ENCODE results near the gene FAM83C.

The FAM83C gene

DNA sequence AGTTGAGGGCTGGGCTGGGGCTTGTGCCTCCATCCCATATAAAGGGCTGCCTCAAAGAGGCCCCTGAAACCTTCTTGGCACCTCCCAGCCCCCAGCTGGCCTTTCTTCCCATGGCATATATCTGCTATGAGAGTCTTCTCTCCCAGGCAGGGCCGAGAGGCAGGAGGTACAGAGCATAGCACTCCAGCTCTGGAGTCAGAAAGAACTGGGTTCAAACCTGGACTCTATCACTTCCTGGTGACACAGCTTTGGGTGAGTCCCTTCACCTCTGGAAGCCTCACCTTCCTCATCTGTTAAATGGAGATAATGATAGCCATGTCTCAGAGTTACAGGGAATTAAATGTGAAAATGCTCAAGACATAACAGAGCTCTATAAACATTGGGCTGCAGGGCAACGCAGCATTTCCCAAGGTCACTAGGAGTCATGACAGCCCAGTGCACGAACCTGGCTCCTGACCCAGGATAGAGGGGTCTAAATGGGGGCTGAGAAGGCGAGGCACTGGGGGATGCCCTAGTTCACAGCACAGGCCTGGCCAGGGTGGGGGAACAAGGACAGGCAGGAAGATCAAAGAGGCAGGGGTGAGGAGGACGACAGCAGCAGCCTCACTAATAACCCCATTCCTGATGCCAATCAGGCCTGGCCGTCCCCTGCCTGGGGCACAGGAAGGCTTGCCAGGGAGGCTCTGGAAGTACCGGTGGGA, 1.9 kb downstream of the FAM83C start:
- no peak overlapping the region for H3K27ac ChIP-seq (ENCODE audit: low read depth, low read length)

DNA sequence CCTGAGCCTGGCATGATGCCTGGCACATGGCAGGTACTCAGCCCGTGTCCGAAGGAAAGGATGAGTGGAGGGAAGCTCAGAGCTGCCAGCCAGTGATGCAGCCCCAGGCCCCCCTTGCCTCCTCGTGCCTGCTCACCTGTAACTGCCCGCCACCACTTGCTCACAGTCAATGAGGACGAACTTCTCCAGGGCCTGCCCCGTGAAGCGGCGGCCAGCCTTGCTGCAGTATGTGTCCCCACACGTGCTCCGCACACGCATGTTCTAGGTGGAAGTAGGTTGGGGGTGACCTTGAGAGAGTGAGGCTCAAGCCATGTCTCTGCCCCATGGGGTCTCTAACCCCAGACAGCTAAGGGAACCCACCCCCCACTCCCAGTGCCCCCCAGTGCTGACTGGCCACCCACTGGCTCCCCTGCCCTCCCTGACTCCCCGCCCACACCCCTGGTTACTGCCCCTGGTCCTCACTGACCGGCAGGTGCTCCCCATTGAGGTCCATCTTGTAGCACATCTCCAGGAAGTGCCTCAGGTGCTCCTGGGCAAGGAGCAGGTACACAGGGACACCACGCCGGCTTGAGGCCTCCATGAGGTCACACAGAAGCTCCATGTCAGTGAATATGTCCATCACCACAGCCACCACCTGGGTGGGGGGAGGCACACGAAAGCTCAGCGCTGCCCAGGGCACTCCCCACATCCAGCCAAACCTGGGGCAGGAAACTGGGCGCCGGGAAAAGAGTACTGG, 3.7 kb downstream of the FAM83C start:
- Histone ChIP-seq H2AFZ (ENCODE audit: low read length, unreplicated experiment) (no peak overlapping the region), H3K36me3 (ENCODE audit: insufficient read depth, low read length) (no peaks in the 10 kb centered on the region), H3K4me1 (ENCODE audit: control insufficient read depth, insufficient read depth, low read length, unreplicated experiment) (peaks cover 7% of the 10 kb centered on the region), H3K4me3 (ENCODE audit: low read depth, low read length) (no peak overlapping the region), H3K27me3 (ENCODE audit: insufficient read depth, low read length) (no peaks in the 10 kb centered on the region), H3K27ac (ENCODE audit: low read depth, low read length) (no peak overlapping the region), H3K79me2 (ENCODE audit: control insufficient read depth, insufficient read depth, low read length, unreplicated experiment) (peaks cover 11% of the 10 kb centered on the region)

More for the DNA sequence above, 1.9 kb downstream of the FAM83C start:
- Histone ChIP-seq H3K36me3 (ENCODE audit: insufficient read depth, low read length) (no peaks in the 10 kb centered on the region), H3K27me3 (ENCODE audit: insufficient read depth, low read length) (no peaks in the 10 kb centered on the region), H3K4me1 (ENCODE audit: control insufficient read depth, insufficient read depth, low read length, unreplicated experiment) (peaks cover 4% of the 10 kb centered on the region), H3K79me2 (ENCODE audit: control insufficient read depth, insufficient read depth, low read length, unreplicated experiment) (no peaks in the 10 kb centered on the region), H3K4me3 (ENCODE audit: low read depth, low read length) (no peak overlapping the region), H2AFZ (ENCODE audit: low read length, unreplicated experiment) (no peak overlapping the region)

DNA sequence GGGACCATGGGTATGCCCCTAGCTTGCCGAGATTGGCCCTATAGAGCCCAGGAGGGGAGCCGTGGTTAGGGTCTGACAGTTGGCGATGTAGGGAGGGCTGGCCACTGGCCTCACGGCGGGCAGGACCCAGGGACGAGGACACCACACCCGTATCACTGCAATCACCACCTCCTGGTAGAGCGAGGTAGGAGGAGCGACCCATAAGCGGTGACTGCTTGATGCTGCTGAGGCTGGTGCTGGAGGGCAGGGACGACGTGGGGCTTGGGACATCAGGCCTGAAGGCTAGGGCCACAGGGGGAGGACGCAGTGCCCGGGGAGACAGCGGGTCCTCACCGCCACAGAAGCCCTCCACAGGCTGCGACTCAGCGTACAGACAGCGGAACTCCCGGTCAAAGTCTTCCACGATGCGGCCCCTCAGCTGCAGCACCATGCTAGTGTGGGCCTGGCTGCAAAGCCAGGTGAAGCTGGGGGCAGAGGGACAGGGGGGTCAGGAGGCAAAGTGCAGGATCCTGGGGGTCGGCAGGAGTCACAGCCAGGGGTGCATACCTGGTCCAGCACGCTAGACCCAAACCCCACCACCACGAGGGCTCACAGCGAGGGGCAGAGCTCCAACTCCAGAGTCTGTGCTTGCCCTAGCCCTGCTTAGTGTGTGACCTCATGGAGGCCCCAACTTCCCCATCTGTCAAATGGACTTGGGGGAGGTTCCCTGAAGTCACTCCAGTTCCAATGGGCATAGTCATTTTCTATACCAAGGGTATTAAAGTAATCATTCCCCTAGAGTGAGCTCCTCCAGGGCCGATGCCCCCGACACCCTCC, 4.5 kb downstream of the FAM83C start:
- no peak overlapping the region for H2AFZ ChIP-seq (ENCODE audit: low read length, unreplicated experiment)
- no peak overlapping the region for H3K4me3 ChIP-seq (ENCODE audit: low read depth, low read length)
- no peaks in the 10 kb centered on the region for H3K36me3 ChIP-seq (ENCODE audit: insufficient read depth, low read length)
- peaks cover 11% of the 10 kb centered on the region for H3K4me1 ChIP-seq (ENCODE audit: control insufficient read depth, insufficient read depth, low read length, unreplicated experiment)
- H3K79me2 ChIP-seq (ENCODE audit: control insufficient read depth, insufficient read depth, low read length, unreplicated experiment), result peaks cover 17% of the 10 kb centered on the region
- no peaks in the 10 kb centered on the region for H3K27me3 ChIP-seq (ENCODE audit: insufficient read depth, low read length)
- H3K27ac ChIP-seq (ENCODE audit: low read depth, low read length), result no peak overlapping the region

DNA sequence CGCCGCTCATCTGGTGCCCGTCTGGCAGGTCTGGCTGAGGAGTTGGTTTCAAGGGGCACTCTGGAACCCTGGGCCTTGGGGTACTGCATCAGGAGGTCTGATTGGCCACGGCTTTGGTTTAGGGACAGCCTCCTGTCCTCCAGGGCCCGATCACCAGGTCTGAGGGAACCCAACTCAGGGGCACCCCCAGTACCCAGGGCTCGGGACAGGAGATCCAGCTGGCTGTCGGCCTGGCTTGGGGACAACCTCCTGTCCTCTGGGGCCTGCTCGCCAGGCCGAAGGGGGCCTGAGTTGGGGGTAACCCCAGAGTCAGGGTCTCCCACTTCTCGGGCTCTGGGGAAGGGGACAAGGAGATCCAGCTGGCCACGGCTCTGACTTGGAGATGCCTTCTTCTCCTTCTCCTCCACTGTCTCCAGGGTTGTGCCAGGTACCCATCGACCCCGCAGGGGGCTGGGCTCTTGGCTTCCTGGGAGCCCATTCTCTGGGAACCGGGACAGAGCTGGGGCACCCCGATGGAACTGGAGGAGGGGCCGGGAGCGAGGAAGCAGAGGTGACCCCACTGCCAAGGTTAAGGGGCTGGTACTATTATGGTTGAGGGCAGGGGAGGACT, 5.2 kb downstream of the FAM83C start:
- no peak overlapping the region for H2AFZ ChIP-seq (ENCODE audit: low read length, unreplicated experiment)
- H3K4me3 ChIP-seq (ENCODE audit: low read depth, low read length), result no peak overlapping the region
- no peak overlapping the region for H3K27ac ChIP-seq (ENCODE audit: low read depth, low read length)
- peaks cover 24% of the 10 kb centered on the region for H3K79me2 ChIP-seq (ENCODE audit: control insufficient read depth, insufficient read depth, low read length, unreplicated experiment)
- H3K4me1 ChIP-seq (ENCODE audit: control insufficient read depth, insufficient read depth, low read length, unreplicated experiment), result peaks cover 11% of the 10 kb centered on the region
- peaks cover 5% of the 10 kb centered on the region for H3K36me3 ChIP-seq (ENCODE audit: insufficient read depth, low read length)
- H3K27me3 ChIP-seq (ENCODE audit: insufficient read depth, low read length), result no peaks in the 10 kb centered on the region

DNA sequence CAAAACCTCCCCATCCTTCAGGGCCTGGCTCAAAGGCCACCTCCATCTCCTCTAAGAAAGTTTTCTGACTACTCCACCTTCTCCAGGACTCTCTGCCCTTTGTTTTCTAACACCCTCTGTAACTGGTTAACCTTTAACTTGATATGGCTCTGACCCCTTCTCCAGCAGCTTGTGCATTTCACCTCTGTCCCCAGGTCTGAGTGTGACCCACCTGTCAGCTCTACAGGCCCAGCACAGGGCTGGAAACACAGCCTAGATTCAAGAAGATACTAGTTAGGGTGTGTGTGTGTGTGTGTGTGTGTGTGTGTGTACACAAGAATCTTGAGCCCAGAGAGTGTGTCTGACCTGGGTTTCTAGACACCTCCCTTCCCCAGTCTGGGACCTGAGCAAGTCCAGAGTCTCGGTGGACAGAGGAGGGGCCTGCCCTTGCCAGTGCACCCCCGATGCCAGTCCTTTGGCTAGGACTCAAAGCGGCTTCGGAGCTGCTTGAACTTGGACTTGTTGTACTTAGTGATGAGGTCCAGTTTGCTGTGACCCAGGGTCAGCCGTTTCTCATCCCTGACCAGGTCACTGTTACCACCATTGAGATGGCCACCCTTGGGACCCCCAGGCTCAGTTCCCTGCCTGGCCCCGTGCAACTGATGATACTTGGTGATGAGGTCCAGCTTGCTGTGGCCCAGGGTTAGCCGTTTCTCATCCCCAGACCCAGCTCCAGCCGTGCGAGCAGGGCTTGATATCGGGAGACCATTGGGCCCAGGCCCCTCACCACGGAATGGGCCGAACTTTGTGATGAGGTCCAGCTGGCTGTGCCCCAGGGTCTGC, 5.9 kb downstream of the FAM83C start:
- peaks cover 11% of the 10 kb centered on the region for H3K4me1 ChIP-seq (ENCODE audit: control insufficient read depth, insufficient read depth, low read length, unreplicated experiment)
- H3K27me3 ChIP-seq (ENCODE audit: insufficient read depth, low read length), result no peaks in the 10 kb centered on the region
- no peak overlapping the region for H3K4me3 ChIP-seq (ENCODE audit: low read depth, low read length)
- H2AFZ ChIP-seq (ENCODE audit: low read length, unreplicated experiment), result no peak overlapping the region
- H3K36me3 ChIP-seq (ENCODE audit: insufficient read depth, low read length), result peaks cover 5% of the 10 kb centered on the region
- H3K79me2 ChIP-seq (ENCODE audit: control insufficient read depth, insufficient read depth, low read length, unreplicated experiment), result peaks cover 30% of the 10 kb centered on the region
- H3K27ac ChIP-seq (ENCODE audit: low read depth, low read length), result no peak overlapping the region

DNA sequence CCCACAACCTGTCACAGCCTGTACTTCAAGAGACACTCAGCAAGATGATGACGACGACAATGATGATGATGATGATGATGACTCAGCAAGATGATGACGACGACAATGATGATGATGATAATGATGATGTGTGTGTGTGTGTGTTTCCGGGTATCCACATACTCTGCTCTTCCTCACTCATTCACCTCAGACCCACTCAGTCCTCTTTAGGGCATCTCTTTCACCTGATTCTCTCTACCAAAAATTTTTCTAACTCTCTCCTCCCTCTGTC, 6.5 kb downstream of the FAM83C start:
- H3K4me1 ChIP-seq (ENCODE audit: control insufficient read depth, insufficient read depth, low read length, unreplicated experiment), result peaks cover 11% of the 10 kb centered on the region
- H2AFZ ChIP-seq (ENCODE audit: low read length, unreplicated experiment), result no peak overlapping the region
- H3K79me2 ChIP-seq (ENCODE audit: control insufficient read depth, insufficient read depth, low read length, unreplicated experiment), result peaks cover 34% of the 10 kb centered on the region
- H3K27me3 ChIP-seq (ENCODE audit: insufficient read depth, low read length), result no peaks in the 10 kb centered on the region
- H3K4me3 ChIP-seq (ENCODE audit: low read depth, low read length), result peak overlapping the region; percentile 87
- H3K27ac ChIP-seq (ENCODE audit: low read depth, low read length), result peak overlapping the region; percentile 82; the same call in 1 of the 2 replicates
- H3K36me3 ChIP-seq (ENCODE audit: insufficient read depth, low read length), result peaks cover 6% of the 10 kb centered on the region

DNA sequence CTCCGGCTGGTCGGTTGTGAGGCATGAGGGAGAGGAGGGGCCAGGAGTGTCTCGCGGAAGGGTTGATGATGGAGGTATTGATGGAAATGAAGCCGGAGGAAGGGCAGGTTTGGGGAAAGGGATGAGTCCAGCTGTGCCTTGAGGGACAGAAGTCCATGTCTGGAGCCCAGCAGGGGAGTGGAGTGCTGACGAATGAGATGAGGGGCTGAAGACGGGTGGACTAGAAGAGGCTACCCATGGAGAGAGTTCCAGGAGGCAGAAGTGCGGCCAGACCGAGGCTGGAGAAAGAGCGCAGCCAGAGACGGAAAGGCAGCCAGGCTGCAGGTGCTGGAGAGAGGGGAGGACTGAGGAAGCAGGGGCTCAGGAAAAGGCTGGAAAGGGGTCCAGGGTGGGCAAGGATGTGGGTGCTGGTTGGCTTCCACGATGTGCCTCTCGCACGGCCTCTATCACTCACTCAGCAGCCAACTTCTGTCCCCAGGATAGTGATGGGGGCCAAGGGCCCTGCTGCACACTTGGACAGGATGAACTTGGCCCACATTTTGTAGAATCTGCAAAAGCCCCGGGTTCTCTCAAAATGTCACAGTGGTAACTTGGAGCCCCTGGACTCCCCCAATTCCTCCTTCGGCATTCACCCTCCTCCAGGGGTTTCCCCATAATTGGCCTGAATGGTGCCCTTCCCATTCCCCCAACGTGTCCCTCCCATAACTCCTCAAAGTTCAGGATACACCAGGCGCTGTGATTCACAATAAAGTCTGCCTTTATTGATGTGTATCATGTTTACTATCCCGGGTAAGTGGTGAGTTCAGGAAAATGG, 7.0 kb downstream of the FAM83C start:
- Histone ChIP-seq H3K27me3 (ENCODE audit: insufficient read depth, low read length) (no peaks in the 10 kb centered on the region), H2AFZ (ENCODE audit: low read length, unreplicated experiment) (peak overlapping the region; percentile 95), H3K36me3 (ENCODE audit: insufficient read depth, low read length) (peaks cover 11% of the 10 kb centered on the region), H3K79me2 (ENCODE audit: control insufficient read depth, insufficient read depth, low read length, unreplicated experiment) (peaks cover 40% of the 10 kb centered on the region), H3K4me3 (ENCODE audit: low read depth, low read length) (peak overlapping the region; percentile 87), H3K4me1 (ENCODE audit: control insufficient read depth, insufficient read depth, low read length, unreplicated experiment) (peaks cover 11% of the 10 kb centered on the region), H3K27ac (ENCODE audit: low read depth, low read length) (peak overlapping the region; percentile 82)

DNA sequence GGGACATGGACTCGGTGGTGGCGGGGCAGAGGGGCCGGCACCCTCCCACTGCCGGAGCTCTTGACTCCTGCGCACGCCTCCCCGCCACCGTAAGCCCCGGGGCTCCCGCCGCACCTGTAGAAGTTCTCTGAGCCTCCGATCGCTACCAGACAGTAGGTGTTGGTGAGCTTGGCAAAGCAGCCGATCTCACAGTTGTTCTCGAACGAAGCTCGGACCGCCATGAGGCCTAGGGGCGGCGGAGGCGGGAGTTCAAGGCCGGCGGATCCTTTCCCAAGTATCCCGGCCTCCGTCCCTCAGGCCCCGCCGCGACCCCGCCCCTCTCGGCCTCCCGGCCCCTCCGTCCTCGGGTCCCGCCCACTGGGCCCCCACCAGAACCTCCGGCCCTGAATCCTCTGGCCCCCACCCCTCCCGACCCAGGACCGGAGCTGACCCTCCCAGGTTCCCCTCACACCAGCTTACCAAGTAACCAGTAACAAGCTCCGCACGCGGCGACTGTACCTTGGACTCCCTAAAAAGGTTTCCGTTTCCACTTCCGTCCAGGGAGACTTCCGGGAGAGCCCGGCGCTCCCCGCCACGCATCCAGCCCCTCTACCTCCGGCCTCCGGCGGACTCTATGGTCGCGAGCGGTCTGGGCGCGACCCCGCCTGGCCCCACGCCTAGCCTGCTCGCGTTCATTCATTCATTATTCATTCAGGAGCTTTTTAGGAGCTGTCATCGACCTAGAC, 7.8 kb downstream of the FAM83C start, which contains the start of gene EIF6:
TSS of gene EIF6 (minus strand) at position 506 of the 725 bp plus-strand sequence. CDS start at position 221, 285 bp downstream.
- Histone ChIP-seq H3K27ac (ENCODE audit: low read depth, low read length) (peak within 1 kb of the TSS; percentile 82), H3K4me3 (ENCODE audit: low read depth, low read length) (peak within 1 kb of the TSS; percentile 87), H3K79me2 (ENCODE audit: control insufficient read depth, insufficient read depth, low read length, unreplicated experiment) (peaks cover 41% of the 10 kb centered on the region), H3K27me3 (ENCODE audit: insufficient read depth, low read length) (no peaks in the 10 kb centered on the region), H2AFZ (ENCODE audit: low read length, unreplicated experiment) (peak within 1 kb of the TSS; percentile 95), H3K4me1 (ENCODE audit: control insufficient read depth, insufficient read depth, low read length, unreplicated experiment) (peaks cover 11% of the 10 kb centered on the region), H3K36me3 (ENCODE audit: insufficient read depth, low read length) (peaks cover 19% of the 10 kb centered on the region)
